Keratinocyte (primary cell): Measurements from ENCODE around the gene DHPS. TPM values are rescaled to one million over a fixed set of nuclear protein-coding genes. Genes with fewer than 3 reads are reported as not detected.

Source experiments
- DNase-seq: peaks from one replicate; pipeline ENCODE4 v3.0.0-alpha.2; 2011; ENCODE audit warnings: low read depth, missing footprints, low spot score
- FAIRE-seq: peaks from 2 replicates; lab custom pipeline; 2011; peaks lifted over from hg19 to GRCh38; lab: Jason Lieb, UNC
- H2AFZ ChIP-seq: 2 replicates; pipeline ENCODE4 v1.6.0; 2012; ENCODE audit warnings: low read length, control low read depth, inconsistent platforms; ENCODE audit not compliant: control insufficient read depth
- H3K27ac ChIP-seq: 2 replicates; pipeline ENCODE4 v1.5.1; 2011; ENCODE audit warnings: low read length; ENCODE audit not compliant: control insufficient read depth, insufficient read depth
- H3K27me3 ChIP-seq: 3 replicates; pipeline ENCODE4 v1.6.0; 2011; ENCODE audit warnings: low read length; ENCODE audit not compliant: control insufficient read depth, insufficient read depth; ENCODE audit errors: extremely low read depth
- H3K36me3 ChIP-seq, 2 experiments: 2 replicates in 1 of 2; 3 replicates in 1 of 2; pipeline ENCODE4 v1.5.1; 2011; ENCODE audit warnings: low read length in 2 of 2, mild to moderate bottlenecking in 1 of 2; ENCODE audit not compliant: control insufficient read depth in 2 of 2, insufficient read depth in 2 of 2; ENCODE audit errors: extremely low read depth in 1 of 2
- H3K4me1 ChIP-seq: 3 replicates; pipeline ENCODE4 v1.5.1; 2011; ENCODE audit warnings: low read length; ENCODE audit not compliant: control insufficient read depth, insufficient read depth; ENCODE audit errors: extremely low read depth
- H3K4me2 ChIP-seq: 3 replicates; pipeline ENCODE4 v1.6.0; 2011; ENCODE audit warnings: low read depth, low read length; ENCODE audit not compliant: control insufficient read depth, insufficient read depth; ENCODE audit errors: extremely low read depth
- H3K4me3 ChIP-seq, 3 experiments: fragments of 200-600 bp in 1 of 3; sonication (generic) in 1 of 3; 2 replicates in 2 of 3; 3 replicates in 1 of 3; pipeline ENCODE4 v1.5.1; 2011 to 2016; ENCODE audit warnings: low read length in 3 of 3, mild to moderate bottlenecking in 3 of 3, control low read depth in 2 of 3, inconsistent platforms in 1 of 3, low read depth in 1 of 3, mixed read lengths in 1 of 3, mixed run types in 1 of 3, moderate library complexity in 1 of 3; ENCODE audit not compliant: control insufficient read depth in 2 of 3, insufficient read depth in 2 of 3; ENCODE audit errors: extremely low read depth in 1 of 3
- H3K79me2 ChIP-seq: 2 replicates; pipeline ENCODE4 v1.6.0; 2012; ENCODE audit warnings: low read length; ENCODE audit not compliant: control insufficient read depth, insufficient read depth
- H3K9ac ChIP-seq: 3 replicates; pipeline ENCODE4 v1.6.0; 2011; ENCODE audit warnings: low read length; ENCODE audit not compliant: control insufficient read depth, insufficient read depth; ENCODE audit errors: extremely low read depth
- H3K9me1 ChIP-seq: 3 replicates; pipeline ENCODE4 v1.6.0; 2011; ENCODE audit warnings: low read length; ENCODE audit not compliant: control insufficient read depth, insufficient read depth; ENCODE audit errors: extremely low read depth
- H3K9me3 ChIP-seq: 2 replicates; pipeline ENCODE4 v1.5.1; 2012; ENCODE audit warnings: low read depth, low read length; ENCODE audit not compliant: control insufficient read depth
- H4K20me1 ChIP-seq: 3 replicates; pipeline ENCODE4 v1.6.0; 2011; ENCODE audit warnings: low read length; ENCODE audit not compliant: control insufficient read depth, insufficient read depth; ENCODE audit errors: extremely low read depth
- CTCF ChIP-seq, 3 experiments: IDR thresholded peaks in 1 of 3; conservative IDR thresholded peaks in 1 of 3; optimal IDR thresholded peaks in 1 of 3; 2 replicates in 2 of 3; 3 replicates in 1 of 3; pipeline versions ENCODE3 to v1.5.1; 2011; ENCODE audit warnings: low read length in 3 of 3, mild to moderate bottlenecking in 3 of 3, moderate library complexity in 2 of 3, control low read depth in 1 of 3, inconsistent platforms in 1 of 3; ENCODE audit not compliant: insufficient read depth in 2 of 3; ENCODE audit errors: extremely low read depth in 1 of 3
- EZH2 ChIP-seq: IDR thresholded peaks from one replicate; pipeline ENCODE4 v1.6.1; 2012; ENCODE audit warnings: inconsistent platforms, mild to moderate bottlenecking, low read length, moderate library complexity
- dilution Hi-C: fragments of 300-500 bp; cut with MboI; formaldehyde crosslinking; loops from one replicate; pipeline ENCODE4 v1.7.0; 2020; ENCODE audit warnings: low sequenced_read_pairs; ENCODE audit not compliant: extremely low pct_ligation_motif_present
- polyA plus RNA-seq, 5 experiments: library from polyadenylated mRNA; depleted of rRNA in 3 of 5; stranded (reverse) in 3 of 5; stranded (forward) in 1 of 5; unstranded in 1 of 5; fragments of >200 nt; gene quantifications; 1 replicate in 1 of 5; 2 replicates in 3 of 5; 3 replicates in 1 of 5; pipeline versions ENCODE4 v1.2.1 to v1.2.3, GENCODE V29; 2011 to 2012; ENCODE audit warnings: missing spikeins in 2 of 5, low read depth in 1 of 5, low replicate concordance in 1 of 5

Gene DHPS
- polyA plus RNA-seq, 1 donor (not counting 4 experiments of a cell fraction or from before 2014, with no cell fraction given), result 36.5 TPM

- H4K20me1 ChIP-seq, result peaks cover 4% of the 10 kb centered on the region
- no peaks in the 10 kb centered on the region for H3K27me3 ChIP-seq
- no peaks in the 10 kb centered on the region for H3K9me1 ChIP-seq
- H3K4me1 ChIP-seq, result no peaks in the 10 kb centered on the region
- no peaks in the 10 kb centered on the region for H3K9me3 ChIP-seq
- DNase-seq (no peak), FAIRE-seq (no peak)
- peaks cover 27% of the 10 kb centered on the region for H3K79me2 ChIP-seq
- H3K27ac ChIP-seq, result no peak overlapping the region
- H3K4me3 ChIP-seq, result no peak overlapping the region
- dilution Hi-C loops, result no loop called here
- peaks cover 49 to 60% of the 10 kb centered on the region in 2 experiments for H3K36me3 ChIP-seq
- no peak overlapping the region for H2AFZ ChIP-seq
- H3K4me2 ChIP-seq, result no peak overlapping the region
- TF ChIP-seq CTCF (optimal IDR thresholded peaks at IDR 0.05 in 1 of 3, IDR thresholded peaks at IDR 0.05 in 1 of 3, conservative IDR thresholded peaks at IDR 0.05 in 1 of 3; ENCODE audit: extremely low read depth in 1 of 3, insufficient read depth in 2 of 3, low read length in 3 of 3) (no peak), EZH2 (no peak)
- no peak overlapping the region for H3K9ac ChIP-seq
Observed at GRCh38 chr19:12711187-12711586, 29.5 kb upstream of the DHPS start.

GRCh38 chr19:12708641-12709040 lies 27.0 kb upstream of the DHPS start:
- no peak for TF ChIP-seq EZH2
- no peak for TF ChIP-seq CTCF (optimal IDR thresholded peaks at IDR 0.05 in 1 of 3, IDR thresholded peaks at IDR 0.05 in 1 of 3, conservative IDR thresholded peaks at IDR 0.05 in 1 of 3; ENCODE audit: extremely low read depth in 1 of 3, insufficient read depth in 2 of 3, low read length in 3 of 3)
- dilution Hi-C loops, result no loop called here
- no peak overlapping the region for H3K4me2 ChIP-seq
- H2AFZ ChIP-seq, result no peak overlapping the region
- no peaks in the 10 kb centered on the region for H4K20me1 ChIP-seq
- no peak for FAIRE-seq
- H3K27me3 ChIP-seq, result no peaks in the 10 kb centered on the region
- no peaks in the 10 kb centered on the region for H3K4me1 ChIP-seq
- H3K79me2 ChIP-seq, result peaks cover 15% of the 10 kb centered on the region
- H3K27ac ChIP-seq, result no peak overlapping the region
- H3K9ac ChIP-seq, result no peak overlapping the region
- peaks cover 43 to 58% of the 10 kb centered on the region in 2 experiments for H3K36me3 ChIP-seq
- no peaks in the 10 kb centered on the region for H3K9me3 ChIP-seq
- no peaks in the 10 kb centered on the region for H3K9me1 ChIP-seq
- no peak overlapping the region for H3K4me3 ChIP-seq
- DNase-seq, result no peak
